GM10266 (cell line): ENCODE measurements around the gene NRDE2.

Experiments
- DNase-seq: peaks from one replicate; pipeline ENCODE4 v3.0.0; 2012; ENCODE audit errors: extremely low spot score
- TF ChIP-seq, protein P1 (sequence below): IDR thresholded peaks from 2 replicates; pipeline ENCODE4 v1.5.1; 2012; ENCODE audit warnings: mild to moderate bottlenecking, low read depth; ENCODE audit not compliant: control insufficient read depth, insufficient read depth; ENCODE audit errors: missing control alignments

Gene NRDE2

GRCh38 chr14:90368946-90369721, 37.4 kb upstream of the NRDE2 start:
- DNase-seq, result no peak
- TF ChIP-seq, protein P1, sequence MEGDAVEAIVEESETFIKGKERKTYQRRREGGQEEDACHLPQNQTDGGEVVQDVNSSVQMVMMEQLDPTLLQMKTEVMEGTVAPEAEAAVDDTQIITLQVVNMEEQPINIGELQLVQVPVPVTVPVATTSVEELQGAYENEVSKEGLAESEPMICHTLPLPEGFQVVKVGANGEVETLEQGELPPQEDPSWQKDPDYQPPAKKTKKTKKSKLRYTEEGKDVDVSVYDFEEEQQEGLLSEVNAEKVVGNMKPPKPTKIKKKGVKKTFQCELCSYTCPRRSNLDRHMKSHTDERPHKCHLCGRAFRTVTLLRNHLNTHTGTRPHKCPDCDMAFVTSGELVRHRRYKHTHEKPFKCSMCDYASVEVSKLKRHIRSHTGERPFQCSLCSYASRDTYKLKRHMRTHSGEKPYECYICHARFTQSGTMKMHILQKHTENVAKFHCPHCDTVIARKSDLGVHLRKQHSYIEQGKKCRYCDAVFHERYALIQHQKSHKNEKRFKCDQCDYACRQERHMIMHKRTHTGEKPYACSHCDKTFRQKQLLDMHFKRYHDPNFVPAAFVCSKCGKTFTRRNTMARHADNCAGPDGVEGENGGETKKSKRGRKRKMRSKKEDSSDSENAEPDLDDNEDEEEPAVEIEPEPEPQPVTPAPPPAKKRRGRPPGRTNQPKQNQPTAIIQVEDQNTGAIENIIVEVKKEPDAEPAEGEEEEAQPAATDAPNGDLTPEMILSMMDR, result peak; percentile 20

DNA sequence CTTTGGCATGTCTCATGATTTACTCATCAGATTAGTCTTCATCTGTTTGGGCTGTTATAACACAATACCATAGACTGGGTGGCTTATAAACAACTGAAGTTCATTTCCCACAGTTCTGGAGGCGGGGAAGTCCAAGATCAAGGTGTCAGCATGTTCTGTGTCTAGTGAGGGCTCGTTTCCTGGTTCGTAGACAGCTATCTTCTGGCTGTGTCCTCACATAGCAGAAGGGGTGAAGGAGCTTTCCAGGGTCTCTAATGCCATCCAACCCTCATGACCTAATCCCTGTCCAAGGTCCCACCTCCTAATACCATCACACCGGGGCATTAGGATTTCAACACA, 30.8 kb upstream of the NRDE2 start:
- TF ChIP-seq, protein P1, result no peak
- DNase-seq, result no peak

DNA sequence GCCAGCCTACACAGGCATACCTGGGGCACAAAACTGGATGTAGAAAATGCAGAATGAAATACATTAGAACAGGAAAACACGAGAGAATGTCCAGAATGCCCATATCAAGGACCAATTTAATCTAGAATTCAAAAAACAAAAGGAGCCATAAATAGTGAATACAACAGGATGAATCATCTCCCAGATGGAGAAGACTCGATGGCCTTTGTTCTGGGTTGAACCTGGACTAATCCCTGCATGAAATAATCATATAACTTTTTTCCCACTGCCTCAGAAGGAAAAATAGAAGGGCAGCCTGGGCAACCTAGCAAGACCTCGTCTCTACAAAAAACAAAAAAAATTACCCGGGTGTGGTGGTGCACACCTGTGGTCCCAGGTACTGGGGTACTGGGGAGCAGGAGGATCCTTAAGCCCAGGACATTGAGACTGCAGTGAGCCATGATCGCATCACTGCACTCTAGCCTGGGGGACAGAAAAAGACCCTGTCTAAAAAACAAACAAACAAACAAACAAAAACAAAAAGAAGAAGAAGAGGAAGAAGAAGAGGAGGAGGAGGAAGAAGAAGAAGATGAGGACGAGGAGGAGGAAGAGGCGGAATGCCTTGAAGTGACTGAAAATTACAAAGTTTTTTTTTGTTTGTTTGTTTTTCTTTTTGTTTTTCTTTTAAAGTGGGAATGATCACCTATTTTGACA, 30.3 kb upstream of the NRDE2 start:
- TF ChIP-seq, protein P1, result no peak
- DNase-seq, result no peak

DNA sequence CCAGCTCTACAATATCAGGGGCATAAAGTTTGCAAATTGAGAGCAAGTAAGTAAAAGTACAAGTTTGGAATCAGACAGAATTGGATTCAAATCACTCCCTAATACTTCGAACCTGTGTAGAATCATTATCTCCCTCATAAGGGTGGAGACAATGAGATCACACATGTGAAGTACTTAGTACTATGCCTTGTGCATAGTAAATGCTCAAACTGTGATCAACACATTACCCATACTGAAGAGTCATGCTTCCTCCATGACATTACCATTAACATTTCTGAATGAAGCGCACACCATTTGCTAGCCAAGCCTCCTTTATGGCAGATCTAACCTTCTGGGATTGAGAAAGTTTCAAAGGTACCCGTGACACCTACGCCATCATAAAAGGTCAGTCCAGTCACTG, 26.6 kb upstream of the NRDE2 start:
- TF ChIP-seq, protein P1, result no peak
- no peak for DNase-seq

GRCh38 chr14:90356925-90357324, 25.2 kb upstream of the NRDE2 start:
- TF ChIP-seq, protein P1, result no peak
- DNase-seq, result no peak

DNA sequence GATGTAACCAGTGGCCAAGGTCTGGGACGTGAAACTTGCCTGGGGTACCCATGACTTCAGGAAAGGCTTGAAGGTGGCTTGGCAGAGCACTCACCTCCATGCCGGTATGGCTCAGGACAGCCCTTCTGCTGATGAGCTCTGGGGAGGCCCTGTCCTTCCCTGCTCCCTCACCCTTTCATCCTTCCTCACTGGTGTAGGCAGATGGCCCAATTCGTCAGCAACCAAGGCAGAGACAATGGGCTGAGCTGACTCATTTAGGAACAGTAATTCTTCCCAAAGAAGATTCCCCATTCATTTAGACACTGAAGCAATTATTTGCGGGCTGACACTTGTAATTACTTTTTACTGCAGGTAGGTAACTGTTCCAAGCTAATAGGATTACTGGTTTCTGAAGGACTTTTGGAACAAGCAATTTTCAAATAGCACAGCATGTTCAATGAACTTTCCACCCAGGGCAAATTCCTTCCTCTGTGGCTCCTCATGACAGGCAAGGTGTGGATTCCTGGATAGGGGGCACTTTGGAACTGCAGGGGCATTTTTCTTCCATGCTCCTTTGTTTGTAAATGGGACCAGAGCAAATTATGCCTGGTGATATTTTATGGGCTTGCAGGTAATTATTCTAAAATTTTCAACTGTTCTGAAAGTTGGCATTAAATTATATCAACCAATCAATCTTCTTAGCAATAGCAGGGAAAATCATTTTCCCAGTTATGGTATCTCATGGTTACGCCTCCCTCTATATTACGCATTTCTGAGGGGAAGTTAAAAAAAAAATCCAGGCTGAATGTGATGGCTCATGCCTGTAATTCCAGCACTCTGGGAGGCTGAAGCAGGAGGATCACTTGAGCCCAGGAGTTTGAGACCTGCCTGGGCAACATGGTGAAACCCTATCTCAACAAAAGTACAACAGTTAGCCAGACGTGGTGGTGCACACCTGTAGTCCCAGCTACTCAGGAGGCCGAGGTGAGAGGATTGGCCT, 24.1 kb upstream of the NRDE2 start:
- TF ChIP-seq, protein P1, result no peak
- DNase-seq, result no peak
